SU-DHL-6 (cell line): ENCODE measurements around the gene NYAP2.

Experiments used
- EZH2phosphoT487 ChIP-seq: fragments of 200-600 bp; sonication (generic), shearing (Covaris generic); conservative IDR thresholded peaks from 2 replicates; pipeline ENCODE4 v1.6.1; 2018; ENCODE audit warnings: mild to moderate bottlenecking, antibody characterized with exemption, low read length, moderate library complexity, mixed read lengths
- TF ChIP-seq, protein P1 (sequence below): fragments of 200-600 bp; sonication (generic); IDR thresholded peaks from one replicate; pipeline ENCODE4 v1.5.1; 2017; ENCODE audit warnings: antibody characterized with exemption, mild to moderate bottlenecking, low read length, moderate library complexity; ENCODE audit not compliant: insufficient read depth, poor library complexity, severe bottlenecking

DNA sequence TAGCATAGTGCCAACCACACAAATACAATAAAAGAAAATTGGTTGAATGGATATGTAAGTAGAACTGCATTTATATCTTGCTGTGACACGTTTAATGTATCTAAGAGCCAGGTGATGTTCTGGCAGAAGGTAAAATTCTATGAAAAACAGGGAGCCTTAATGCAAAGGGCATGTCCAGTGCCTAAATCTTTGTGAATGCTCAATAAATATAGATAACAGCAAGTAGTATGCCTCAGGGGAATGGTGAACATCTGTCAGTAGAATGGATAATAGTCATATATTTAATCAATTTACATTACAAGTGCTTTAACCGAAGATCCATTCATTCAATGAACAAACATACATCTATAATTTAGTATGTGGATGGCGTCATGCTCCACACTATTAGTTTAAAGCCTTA, 43.7 kb upstream of the NYAP2 start:
- TF ChIP-seq, protein P1, sequence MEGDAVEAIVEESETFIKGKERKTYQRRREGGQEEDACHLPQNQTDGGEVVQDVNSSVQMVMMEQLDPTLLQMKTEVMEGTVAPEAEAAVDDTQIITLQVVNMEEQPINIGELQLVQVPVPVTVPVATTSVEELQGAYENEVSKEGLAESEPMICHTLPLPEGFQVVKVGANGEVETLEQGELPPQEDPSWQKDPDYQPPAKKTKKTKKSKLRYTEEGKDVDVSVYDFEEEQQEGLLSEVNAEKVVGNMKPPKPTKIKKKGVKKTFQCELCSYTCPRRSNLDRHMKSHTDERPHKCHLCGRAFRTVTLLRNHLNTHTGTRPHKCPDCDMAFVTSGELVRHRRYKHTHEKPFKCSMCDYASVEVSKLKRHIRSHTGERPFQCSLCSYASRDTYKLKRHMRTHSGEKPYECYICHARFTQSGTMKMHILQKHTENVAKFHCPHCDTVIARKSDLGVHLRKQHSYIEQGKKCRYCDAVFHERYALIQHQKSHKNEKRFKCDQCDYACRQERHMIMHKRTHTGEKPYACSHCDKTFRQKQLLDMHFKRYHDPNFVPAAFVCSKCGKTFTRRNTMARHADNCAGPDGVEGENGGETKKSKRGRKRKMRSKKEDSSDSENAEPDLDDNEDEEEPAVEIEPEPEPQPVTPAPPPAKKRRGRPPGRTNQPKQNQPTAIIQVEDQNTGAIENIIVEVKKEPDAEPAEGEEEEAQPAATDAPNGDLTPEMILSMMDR, result no peak
- no peak for TF ChIP-seq EZH2phosphoT487
